Right ventricle myocardium superior (tissue), 1 donor: Measurements from ENCODE around the gene VAPB. TPM values are rescaled to one million over a fixed set of nuclear protein-coding genes. Genes with fewer than 3 reads are reported as not detected.

Source experiments
- ATAC-seq: fragments of 200-7000 bp; cut with Tn5 transposase; one replicate; pipeline ENCODE4 v1.9.1; 2020; ENCODE audit warnings: mild to moderate bottlenecking; ENCODE audit not compliant: poor library complexity
- DNase-seq: peaks from one replicate; pipeline ENCODE4 v3.0.0-alpha.2; 2020
- intact Hi-C: fragments of 100-400 bp; cut with DNase I; formaldehyde crosslinking; loops from one replicate; pipeline ENCODE4 v1.11.2; 2022
- total RNA-seq: library from RNA; stranded (reverse); fragmentation: NEBNext Ultra II Directional; extraction: Animal tissue kit (Norgen Biotek cat#: 25700); gene quantifications from one replicate; pipeline ENCODE4 v1.2.1, GENCODE V29; 2021
- donor health status: DM: no; HTN: yes; CAD: no; lungs with severe emphysema.

VAPB gene
- total RNA-seq, 1 donor from 2014 or later, result 66.7 TPM

- ATAC-seq (no peak), DNase-seq (no peak)
- intact Hi-C loops, result loop anchor here (2.0 kb wide), 1 partner anchor 212 kb away; no protein-coding TSS in a partner anchor
These were observed 59.9 kb downstream of the VAPB start for GRCh38 chr20:58448958-58449357.

GRCh38 chr20:58449681-58450221 is 60.7 kb downstream of the VAPB start:
- ATAC-seq, result no peak
- DNase-seq, result no peak
- intact Hi-C loops, result loop anchor here (2.0 kb wide), 1 partner anchor 213 kb away; no protein-coding TSS in a partner anchor

GRCh38 chr20:58450254-58450653 is 61.2 kb downstream of the VAPB start:
- no peak for DNase-seq
- intact Hi-C loops, result no loop called here
- ATAC-seq, result no peak

- DNase-seq, result no peak
- intact Hi-C loops, result no loop called here
- ATAC-seq, result no peak
These were observed 63.7 kb downstream of the VAPB start for GRCh38 chr20:58452667-58453255.

- intact Hi-C loops, result no loop called here
- peak; percentile 57 for ATAC-seq
- DNase-seq, result no peak
These were observed 64.4 kb downstream of the VAPB start for GRCh38 chr20:58453391-58453790.

- intact Hi-C loops, result no loop called here
- ATAC-seq (no peak), DNase-seq (no peak)
These were observed 65.4 kb downstream of the VAPB start for GRCh38 chr20:58454460-58454859.

GRCh38 chr20:58457083-58457695 is 68.2 kb downstream of the VAPB start:
- ATAC-seq, result peak; percentile 47
- intact Hi-C loops, result no loop called here
- no peak for DNase-seq

- DNase-seq (no peak), ATAC-seq (no peak)
- intact Hi-C loops, result no loop called here
These were observed 69.5 kb downstream of the VAPB start for GRCh38 chr20:58458342-58459057.

- DNase-seq (no peak), ATAC-seq (no peak)
- intact Hi-C loops, result no loop called here
These were observed 70.2 kb downstream of the VAPB start for GRCh38 chr20:58459058-58459750.

- ATAC-seq (no peak), DNase-seq (no peak)
- intact Hi-C loops, result no loop called here
These were observed 72.1 kb downstream of the VAPB start for GRCh38 chr20:58461104-58461503.

- DNase-seq (no peak), ATAC-seq (no peak)
- intact Hi-C loops, result no loop called here
These were observed 72.9 kb downstream of the VAPB start for GRCh38 chr20:58461899-58462298.

- ATAC-seq, result no peak
- no peak for DNase-seq
- intact Hi-C loops, result no loop called here
These were observed 74.2 kb downstream of the VAPB start for GRCh38 chr20:58463256-58463655.

- no peak for ATAC-seq
- DNase-seq, result no peak
- intact Hi-C loops, result no loop called here
These were observed 75.8 kb downstream of the VAPB start for GRCh38 chr20:58464838-58465237.

- intact Hi-C loops, result no loop called here
These were observed 77.2 kb downstream of the VAPB start for GRCh38 chr20:58466095-58466708.

GRCh38 chr20:58466729-58467571 is 77.9 kb downstream of the VAPB start:
- no peak for ATAC-seq
- DNase-seq, result no peak
- intact Hi-C loops, result no loop called here

More at GRCh38 chr20:58466095-58466708, 77.2 kb downstream of the VAPB start:
- no peak for ATAC-seq
- DNase-seq, result no peak

GRCh38 chr20:58467572-58468527 is 78.8 kb downstream of the VAPB start:
- DNase-seq, result no peak
- no peak for ATAC-seq
- intact Hi-C loops, result no loop called here

GRCh38 chr20:58469616-58470015 is 80.6 kb downstream of the VAPB start:
- no peak for ATAC-seq
- intact Hi-C loops, result no loop called here
- DNase-seq, result no peak
